ENCODE measurements around the gene GHRHR.

DNA sequence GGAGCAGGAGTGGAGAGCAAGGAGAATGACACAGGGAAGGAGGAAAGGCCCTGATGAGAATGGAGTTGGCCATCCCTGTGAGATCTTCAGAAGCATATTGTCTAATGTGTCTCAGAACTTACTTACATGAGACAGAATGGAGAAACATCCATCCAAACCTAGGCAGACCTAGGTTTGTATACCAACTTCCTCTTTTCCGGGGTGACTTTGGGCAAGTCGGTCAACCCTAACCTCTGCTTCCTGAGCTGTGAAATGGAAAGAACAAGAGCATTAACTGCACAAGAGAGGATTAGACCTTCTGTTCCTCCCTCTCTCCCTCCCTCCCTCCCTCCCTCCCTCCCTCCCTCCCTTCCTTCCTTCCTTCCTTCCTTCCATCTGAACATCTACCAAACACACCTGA is 4.5 kb downstream of the GHRHR start:
- TF ChIP-seq, protein P1, sequence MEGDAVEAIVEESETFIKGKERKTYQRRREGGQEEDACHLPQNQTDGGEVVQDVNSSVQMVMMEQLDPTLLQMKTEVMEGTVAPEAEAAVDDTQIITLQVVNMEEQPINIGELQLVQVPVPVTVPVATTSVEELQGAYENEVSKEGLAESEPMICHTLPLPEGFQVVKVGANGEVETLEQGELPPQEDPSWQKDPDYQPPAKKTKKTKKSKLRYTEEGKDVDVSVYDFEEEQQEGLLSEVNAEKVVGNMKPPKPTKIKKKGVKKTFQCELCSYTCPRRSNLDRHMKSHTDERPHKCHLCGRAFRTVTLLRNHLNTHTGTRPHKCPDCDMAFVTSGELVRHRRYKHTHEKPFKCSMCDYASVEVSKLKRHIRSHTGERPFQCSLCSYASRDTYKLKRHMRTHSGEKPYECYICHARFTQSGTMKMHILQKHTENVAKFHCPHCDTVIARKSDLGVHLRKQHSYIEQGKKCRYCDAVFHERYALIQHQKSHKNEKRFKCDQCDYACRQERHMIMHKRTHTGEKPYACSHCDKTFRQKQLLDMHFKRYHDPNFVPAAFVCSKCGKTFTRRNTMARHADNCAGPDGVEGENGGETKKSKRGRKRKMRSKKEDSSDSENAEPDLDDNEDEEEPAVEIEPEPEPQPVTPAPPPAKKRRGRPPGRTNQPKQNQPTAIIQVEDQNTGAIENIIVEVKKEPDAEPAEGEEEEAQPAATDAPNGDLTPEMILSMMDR (IDR thresholded peaks at IDR 0.05) = no peak
- TF ChIP-seq POLR2A (IDR thresholded peaks at IDR 0.05) = no peak
- no peak for TF ChIP-seq POLR2AphosphoS5 (IDR thresholded peaks at IDR 0.05)
- TF ChIP-seq EP300 (IDR thresholded peaks at IDR 0.05) = no peak
